ENCODE measurements around the gene THUMPD1. TPM values are rescaled to one million over a fixed set of nuclear protein-coding genes. Genes with fewer than 3 reads are reported as not detected.

The THUMPD1 gene, protein sequence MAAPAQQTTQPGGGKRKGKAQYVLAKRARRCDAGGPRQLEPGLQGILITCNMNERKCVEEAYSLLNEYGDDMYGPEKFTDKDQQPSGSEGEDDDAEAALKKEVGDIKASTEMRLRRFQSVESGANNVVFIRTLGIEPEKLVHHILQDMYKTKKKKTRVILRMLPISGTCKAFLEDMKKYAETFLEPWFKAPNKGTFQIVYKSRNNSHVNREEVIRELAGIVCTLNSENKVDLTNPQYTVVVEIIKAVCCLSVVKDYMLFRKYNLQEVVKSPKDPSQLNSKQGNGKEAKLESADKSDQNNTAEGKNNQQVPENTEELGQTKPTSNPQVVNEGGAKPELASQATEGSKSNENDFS
- 55.1 and 55.3 TPM in 2 replicates for total RNA-seq

DNA sequence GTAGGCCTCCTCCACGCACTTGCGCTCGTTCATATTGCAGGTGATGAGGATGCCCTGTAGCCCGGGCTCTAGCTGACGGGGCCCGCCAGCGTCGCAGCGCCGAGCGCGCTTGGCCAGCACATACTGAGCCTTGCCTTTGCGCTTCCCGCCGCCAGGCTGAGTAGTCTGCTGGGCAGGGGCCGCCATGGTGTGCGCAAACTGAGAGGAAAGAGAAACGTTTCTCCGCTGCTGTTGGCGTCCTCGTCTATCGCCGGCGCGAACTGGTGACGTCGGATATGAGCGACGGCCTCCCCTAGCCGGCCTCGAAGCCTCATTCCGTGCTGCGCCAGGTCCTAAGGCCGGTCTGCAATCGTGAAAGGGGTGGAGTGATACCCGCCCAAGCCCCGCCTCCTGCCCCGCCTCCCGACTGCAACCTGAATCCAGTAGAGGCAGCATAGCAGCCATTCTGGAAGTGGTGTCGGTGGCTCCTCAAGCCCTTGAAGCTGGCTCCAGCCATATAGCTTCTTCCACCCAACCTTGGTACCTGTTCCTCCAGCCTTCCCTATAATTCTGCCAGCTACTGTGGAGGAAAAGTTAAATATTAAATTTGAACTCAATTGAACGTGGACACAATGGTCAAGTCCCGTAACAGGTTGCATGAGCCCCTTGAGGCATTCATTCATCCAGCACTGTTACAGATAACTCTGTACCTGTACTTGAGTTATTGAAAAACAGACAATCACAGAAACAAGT lies at the start of gene THUMPD1:
TSS of gene THUMPD1 (minus strand) at position 265 of the 732 bp plus-strand sequence. CDS start at position 186, 79 bp downstream.

DNA sequence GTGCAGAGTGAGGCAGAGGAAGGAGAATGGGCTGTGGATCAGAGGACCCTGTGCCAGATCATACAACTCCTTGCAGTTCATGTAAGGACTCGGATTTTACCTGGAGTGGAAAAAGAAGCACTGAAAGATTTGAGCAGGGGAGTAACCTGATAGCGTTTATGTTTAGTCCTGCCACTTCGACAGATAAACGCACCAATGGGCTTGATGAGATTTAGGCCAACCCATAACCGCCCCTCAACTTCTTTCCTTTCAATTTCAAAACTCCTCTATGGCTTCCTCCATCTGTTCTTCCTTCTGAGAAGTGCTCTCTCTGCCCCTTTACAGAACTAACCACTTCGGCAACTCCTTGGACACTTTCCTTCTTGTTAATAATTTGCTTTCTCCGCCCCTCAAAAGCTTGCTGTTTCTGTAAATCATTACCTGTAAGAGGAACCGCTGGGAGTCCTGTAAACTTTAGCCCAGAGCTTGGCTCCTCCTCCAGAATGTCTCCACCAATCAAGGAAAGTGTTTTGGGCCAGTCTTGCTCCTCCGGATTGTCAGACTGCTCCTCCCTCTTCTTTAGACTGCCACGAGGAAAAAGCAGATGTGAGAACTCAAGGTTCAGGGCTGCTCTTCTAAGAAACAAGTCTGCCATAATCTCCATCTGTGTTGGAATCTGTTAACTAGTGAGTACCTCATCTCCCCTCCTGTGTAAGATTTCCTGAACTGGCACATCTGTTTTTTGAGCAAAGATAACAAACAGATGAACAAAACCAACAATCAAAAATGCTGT lies 22.0 kb upstream of the THUMPD1 start, which contains the start of gene ACSM3:
TSS of gene ACSM3 (plus strand) at position 554 of the 772 bp plus-strand sequence. CDS start 6,021 bp downstream, outside the sequence.

Small RNA genes within 50 kb of the gene (small RNA-seq; reads per million reads assigned to genes)
- not detected for gene RNU6-944P

Other genes starting within 250 kb of the THUMPD1 start
- not detected in 2 replicates for gene ACSM2B, start 165.5 kb downstream of the THUMPD1 start, total RNA-seq
- not detected in 2 replicates for gene ACSM1, start 44.1 kb downstream of the THUMPD1 start, total RNA-seq
- gene ACSM3, start 22.2 kb upstream of the THUMPD1 start, total RNA-seq, result 1.0 and 1.5 TPM in 2 replicates
- 18.6 and 23.6 TPM in 2 replicates for gene ERI2, start 64.7 kb upstream of the THUMPD1 start, total RNA-seq
- 9.7 and 13.2 TPM in 2 replicates for gene REXO5, start 64.7 kb upstream of the THUMPD1 start, total RNA-seq
- 35.3 and 44.6 TPM in 2 replicates for gene DCUN1D3, start 158.5 kb upstream of the THUMPD1 start, total RNA-seq
- gene LYRM1, start 159.0 kb upstream of the THUMPD1 start, total RNA-seq, result 46.0 and 56.6 TPM in 2 replicates

Data from articular chondrocyte of knee joint (primary cell).